Esophagus (tissue), 2 donors: ENCODE results near the gene CLCA4. TPM values are rescaled to one million over a fixed set of nuclear protein-coding genes. Genes with fewer than 3 reads are reported as not detected.

ENCODE experiments used
- H3K27ac ChIP-seq, 2 donors: one replicate each; pipeline ENCODE4 v1.5.1; 2013; ENCODE audit warnings: low read depth in 2 of 2, mild to moderate bottlenecking in 2 of 2, inconsistent platforms in 1 of 2, low read length in 1 of 2, moderate library complexity in 1 of 2
- H3K27me3 ChIP-seq, 2 donors: one replicate each; pipeline ENCODE4 v1.6.1; 2013; ENCODE audit warnings: low read length in 2 of 2, control low read depth in 1 of 2, mild to moderate bottlenecking in 1 of 2; ENCODE audit not compliant: insufficient read depth in 2 of 2, control insufficient read depth in 1 of 2
- H3K36me3 ChIP-seq, 2 donors: one replicate each; pipeline ENCODE4 v1.6.1; 2013; ENCODE audit warnings: low read length in 1 of 2; ENCODE audit not compliant: control insufficient read depth in 2 of 2, insufficient read depth in 2 of 2
- H3K4me1 ChIP-seq, 2 donors: one replicate each; pipeline ENCODE4 v1.6.1; 2013; ENCODE audit warnings: low read length in 1 of 2; ENCODE audit not compliant: control insufficient read depth in 2 of 2, insufficient read depth in 2 of 2
- H3K4me3 ChIP-seq, 2 donors: one replicate each; pipeline ENCODE4 v1.5.1; 2013; ENCODE audit warnings: low read length in 2 of 2, mild to moderate bottlenecking in 2 of 2, low read depth in 1 of 2, moderate library complexity in 1 of 2
- H3K9me3 ChIP-seq, 2 donors: one replicate each; pipeline ENCODE4 v1.6.1; 2013; ENCODE audit warnings: mild to moderate bottlenecking in 2 of 2, low read depth in 1 of 2, low read length in 1 of 2, moderate library complexity in 1 of 2; ENCODE audit not compliant: control insufficient read depth in 2 of 2, insufficient read depth in 1 of 2
- WGBS, 2 donors: extraction: QIAGEN DNeasy Blood & Tissue Kit; methylation state at CpG; one replicate each; pipeline ENCODE4 v1.1.7; 2013; 5-methylcytosine and 5-hydroxymethylcytosine counted together
- polyA plus RNA-seq, 2 donors: library from polyadenylated mRNA; stranded (reverse); fragments of 200-250 nt; gene quantifications; one replicate each; pipeline ENCODE4 v1.2.3, GENCODE V29; 2013
- donor health status: healthy with polysubstance abuse.
- donor health status: Bipolar disorder and iron deficiency.

Gene CLCA4
- polyA plus RNA-seq, 2 donors = 306 to 356 TPM

DNA sequence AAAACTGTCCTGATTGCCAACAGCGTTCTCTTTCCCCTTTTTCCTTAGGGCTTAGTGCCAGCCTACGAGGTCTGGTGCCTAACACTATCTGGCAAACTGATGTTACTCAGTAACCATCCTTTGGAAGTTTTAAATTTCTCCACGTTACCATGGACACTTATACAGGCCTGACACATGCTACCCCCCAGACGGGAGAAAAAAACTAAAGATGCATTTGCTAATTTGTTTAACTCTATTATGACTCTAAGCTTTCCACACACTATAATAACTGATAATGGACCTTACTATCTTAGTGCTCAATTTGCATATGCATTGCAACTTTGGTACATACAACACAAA lies 41.3 kb upstream of the CLCA4 start:
- Histone ChIP-seq H3K9me3 (no peaks in the 10 kb centered on the region), H3K36me3 (no peaks in the 10 kb centered on the region), H3K27me3 (no peaks in the 10 kb centered on the region), H3K4me1 (peaks cover 0 to 11% of the 10 kb centered on the region in 2 donors), H3K4me3 (no peak overlapping the region), H3K27ac (peak overlapping the region; percentile 81 to 88)
- WGBS, 2 donors = 34 to 52% methylated on average over 4 of the region's 4 CpGs

DNA sequence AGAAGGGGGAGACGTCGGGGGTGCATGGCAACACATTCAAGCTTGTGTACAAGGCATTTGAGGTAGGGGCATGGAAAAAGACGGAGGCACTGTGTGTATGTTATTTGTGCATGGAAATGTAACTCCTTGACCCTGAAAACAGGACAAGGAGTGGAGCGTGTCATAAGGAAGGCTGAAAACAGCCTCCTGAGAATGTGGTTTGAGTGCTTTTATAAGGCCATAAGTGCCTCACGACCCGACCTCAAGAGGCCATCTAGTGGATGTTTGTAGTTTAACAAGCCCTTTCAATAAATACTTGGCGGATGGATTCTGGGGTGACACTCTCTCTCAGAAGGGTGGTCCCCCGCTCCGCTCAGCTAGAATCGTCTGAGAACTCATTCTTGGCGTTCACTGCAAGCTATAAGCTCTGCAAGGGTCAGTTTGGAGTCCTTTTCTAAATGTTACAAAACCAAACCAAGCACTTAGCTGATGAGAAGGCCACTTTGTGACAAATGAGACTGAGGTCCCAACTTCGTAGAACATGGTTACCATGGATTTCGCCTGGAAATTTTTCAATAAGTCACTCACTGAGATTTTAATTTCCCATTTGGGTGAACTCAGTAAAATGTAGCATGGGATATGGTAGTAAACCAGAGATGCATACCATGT lies 38.8 kb upstream of the CLCA4 start:
- Histone ChIP-seq H3K27me3 (no peaks in the 10 kb centered on the region), H3K36me3 (no peaks in the 10 kb centered on the region), H3K27ac (no peak overlapping the region), H3K4me3 (no peak overlapping the region), H3K4me1 (peaks cover 0 to 11% of the 10 kb centered on the region in 2 donors), H3K9me3 (no peaks in the 10 kb centered on the region)
- WGBS, 2 donors = 58 to 64% methylated on average over 13 of the region's 13 CpGs

DNA sequence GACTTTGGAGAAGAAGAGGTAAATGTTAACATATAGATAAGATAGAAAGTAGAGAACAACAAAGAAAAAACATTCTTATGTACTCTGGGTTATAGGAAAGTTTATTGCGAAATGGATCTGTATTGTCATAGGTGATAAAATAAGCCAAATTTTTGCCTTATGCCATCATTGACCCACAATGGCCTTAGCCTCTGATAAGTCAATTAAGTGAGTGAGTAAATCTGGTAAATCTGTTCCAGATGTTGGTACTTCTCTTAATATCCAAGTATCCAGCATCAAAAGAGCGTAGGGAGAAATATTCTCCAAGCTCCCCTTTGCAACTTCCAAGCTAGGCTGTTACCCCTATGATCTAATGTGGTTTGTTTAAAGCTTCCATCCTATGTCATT lies 38.3 kb upstream of the CLCA4 start:
- H3K27me3 ChIP-seq = no peaks in the 10 kb centered on the region
- H3K4me3 ChIP-seq = no peak overlapping the region
- no peak overlapping the region for H3K27ac ChIP-seq
- WGBS, 2 donors = 87 to 90% methylated on average over 2 of the region's 2 CpGs
- H3K9me3 ChIP-seq = no peaks in the 10 kb centered on the region
- H3K4me1 ChIP-seq = peaks cover 0 to 8% of the 10 kb centered on the region in 2 donors
- H3K36me3 ChIP-seq = no peaks in the 10 kb centered on the region

DNA sequence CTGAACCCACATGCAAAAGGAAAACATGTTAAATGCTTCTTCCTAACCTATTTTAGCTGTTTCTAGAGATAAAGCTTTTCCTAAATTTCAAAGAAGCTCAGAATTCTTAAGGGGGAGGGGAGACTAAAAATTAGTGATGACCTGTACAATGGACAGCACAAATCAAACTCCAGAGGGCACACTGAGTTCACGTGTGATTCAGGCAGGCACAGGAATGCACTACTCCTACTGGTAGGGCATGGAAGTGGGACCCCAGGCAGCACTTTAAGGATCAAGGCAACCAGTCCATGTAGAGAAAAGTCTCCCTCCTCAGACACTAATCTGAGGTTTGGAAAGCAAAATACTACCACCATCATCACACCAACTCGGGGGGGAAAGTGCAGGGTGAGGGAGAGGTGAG lies 31.3 kb upstream of the CLCA4 start:
- Histone ChIP-seq H3K27me3 (no peaks in the 10 kb centered on the region), H3K4me1 (no peaks in the 10 kb centered on the region), H3K9me3 (no peaks in the 10 kb centered on the region), H3K4me3 (no peak overlapping the region), H3K27ac (peak overlapping the region in 1 of 2 donors; percentile 41), H3K36me3 (no peaks in the 10 kb centered on the region)
- 67 to 68% methylated on average over 2 of the region's 2 CpGs for WGBS, 2 donors

DNA sequence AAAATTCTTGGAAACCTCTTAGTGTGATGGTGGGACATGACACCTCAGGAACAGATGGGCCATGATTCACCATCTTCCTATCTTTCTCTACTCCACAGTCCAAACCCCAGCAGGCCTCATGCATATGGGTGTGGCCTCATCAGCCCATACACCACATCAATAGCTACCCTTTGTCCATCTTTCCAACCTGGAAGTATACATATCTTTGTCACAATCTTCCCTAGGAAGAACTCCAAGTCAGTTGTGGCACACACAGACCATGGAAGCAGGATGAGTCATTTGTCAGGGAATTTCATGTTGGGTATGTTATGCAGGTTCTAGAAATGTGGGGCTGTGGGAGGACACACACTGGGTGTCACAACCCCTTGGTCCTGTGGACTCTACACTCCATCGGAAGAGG lies 30.5 kb upstream of the CLCA4 start:
- 98 to 100% methylated on average over 1 of the region's 1 CpG for WGBS, 2 donors
- Histone ChIP-seq H3K36me3 (no peaks in the 10 kb centered on the region), H3K27ac (peak overlapping the region in 1 of 2 donors; percentile 71)

DNA sequence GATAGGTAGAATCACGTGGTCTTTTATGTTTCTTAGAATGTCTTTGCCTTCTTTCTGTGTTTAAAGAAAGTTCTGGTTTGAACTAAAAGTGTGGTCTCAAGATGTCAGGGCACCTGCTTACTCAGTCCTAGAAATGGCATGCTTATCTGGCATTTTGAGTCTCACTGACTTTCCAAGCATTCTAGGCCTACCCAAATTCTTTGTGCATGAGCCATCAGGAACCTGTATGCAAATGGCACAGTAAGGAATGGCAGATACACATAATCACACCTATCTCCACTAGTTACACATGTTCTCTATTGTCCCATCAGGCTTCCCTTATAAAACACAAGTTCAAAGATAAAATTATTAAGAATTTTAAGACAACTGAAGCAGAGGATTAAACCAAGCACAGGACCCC lies 29.5 kb upstream of the CLCA4 start:
- Histone ChIP-seq H3K27me3 (no peaks in the 10 kb centered on the region), H3K9me3 (no peaks in the 10 kb centered on the region), H3K27ac (peak overlapping the region; percentile 50 to 82), H3K4me3 (no peak overlapping the region), H3K4me1 (no peaks in the 10 kb centered on the region), H3K36me3 (no peaks in the 10 kb centered on the region)
- WGBS, 2 donors = 46 to 65% methylated on average over 1 of the region's 1 CpG

More for the DNA sequence above, 30.5 kb upstream of the CLCA4 start:
- no peaks in the 10 kb centered on the region for H3K4me1 ChIP-seq
- H3K27me3 ChIP-seq = no peaks in the 10 kb centered on the region
- no peaks in the 10 kb centered on the region for H3K9me3 ChIP-seq
- no peak overlapping the region for H3K4me3 ChIP-seq

DNA sequence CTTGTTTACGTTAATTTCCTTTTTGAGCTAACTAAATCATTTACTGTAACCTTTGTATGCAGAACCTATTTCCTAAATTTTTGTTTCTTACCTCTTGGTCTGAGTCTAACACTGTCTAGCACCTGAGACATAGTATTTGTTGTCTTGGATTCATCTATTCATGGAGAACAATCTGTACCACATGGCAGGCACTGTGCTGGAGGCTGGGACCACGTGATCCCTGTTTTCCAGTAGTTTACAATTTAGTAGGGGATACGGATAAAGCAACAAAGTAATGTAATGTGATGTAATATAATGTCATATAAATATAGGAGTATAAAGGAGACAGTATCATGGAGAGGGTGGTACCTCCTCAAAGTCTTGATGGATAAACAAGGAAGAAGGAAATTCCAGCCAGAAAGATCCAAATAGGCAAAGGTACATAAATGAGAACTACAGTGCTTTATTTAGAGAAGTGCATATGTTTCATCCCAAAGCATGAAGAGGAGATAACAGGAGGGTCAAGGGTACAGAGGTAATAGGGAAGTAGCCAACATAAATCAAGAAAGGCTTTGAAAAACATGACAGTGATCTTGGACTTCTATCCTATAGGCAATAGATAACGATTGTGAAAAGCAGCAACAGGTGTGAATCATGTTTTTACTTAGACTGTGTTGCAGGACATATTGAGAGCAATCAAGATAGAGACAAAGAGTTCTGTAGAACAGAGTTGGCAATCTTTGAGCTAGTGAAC lies 25.9 kb upstream of the CLCA4 start:
- Histone ChIP-seq H3K9me3 (peaks cover 0 to 5% of the 10 kb centered on the region in 2 donors), H3K4me3 (no peak overlapping the region), H3K4me1 (no peaks in the 10 kb centered on the region), H3K27ac (no peak overlapping the region), H3K36me3 (no peaks in the 10 kb centered on the region), H3K27me3 (no peaks in the 10 kb centered on the region)
- 80 to 82% methylated on average over 4 of the region's 4 CpGs for WGBS, 2 donors

DNA sequence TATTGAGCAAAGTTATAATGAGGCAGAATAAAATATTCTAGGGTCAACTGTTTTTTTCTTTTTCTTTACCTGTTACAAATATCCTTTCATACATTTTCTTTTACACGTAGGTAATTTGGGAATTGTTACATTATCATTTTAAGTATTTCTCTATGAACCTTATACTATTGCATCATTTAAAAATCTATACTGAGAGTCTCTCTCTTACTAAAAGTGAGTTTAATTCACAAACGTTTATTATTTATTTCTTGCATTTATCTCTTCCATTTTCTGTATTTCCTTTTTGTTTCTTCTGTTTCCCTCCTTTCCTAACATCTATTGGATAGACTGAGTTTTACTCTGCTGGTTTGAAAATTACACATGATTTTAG lies 25.4 kb upstream of the CLCA4 start:
- no peaks in the 10 kb centered on the region for H3K27me3 ChIP-seq
- 71% methylated on average over 2 of the region's 2 CpGs for WGBS, 2 donors
- H3K36me3 ChIP-seq = no peaks in the 10 kb centered on the region
- H3K4me3 ChIP-seq = no peak overlapping the region
- no peaks in the 10 kb centered on the region for H3K4me1 ChIP-seq
- H3K9me3 ChIP-seq = peaks cover 0 to 5% of the 10 kb centered on the region in 2 donors
- H3K27ac ChIP-seq = no peak overlapping the region

DNA sequence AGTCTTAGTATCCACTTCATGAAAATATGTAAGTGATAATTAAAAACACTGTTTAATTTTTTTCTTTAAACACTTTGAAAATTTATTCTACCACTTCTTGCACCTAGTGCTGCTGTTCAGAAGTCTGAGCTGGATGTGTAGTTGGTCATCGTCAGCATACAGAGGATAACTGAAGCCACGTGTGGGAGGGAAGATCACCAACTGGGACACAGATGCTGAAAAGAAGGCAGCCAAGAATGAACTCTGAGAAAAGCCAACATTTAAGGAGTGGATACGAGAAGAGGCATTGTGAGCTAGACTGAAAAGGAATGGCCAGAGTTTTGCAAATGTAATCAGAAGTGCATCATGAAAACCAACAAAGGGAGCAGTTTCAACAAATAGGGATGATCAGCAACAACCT lies 24.6 kb upstream of the CLCA4 start:
- peaks cover 0 to 5% of the 10 kb centered on the region in 2 donors for H3K9me3 ChIP-seq
- no peaks in the 10 kb centered on the region for H3K4me1 ChIP-seq
- H3K4me3 ChIP-seq = no peak overlapping the region
- H3K27ac ChIP-seq = no peak overlapping the region
- no peaks in the 10 kb centered on the region for H3K27me3 ChIP-seq
- WGBS, 2 donors = 70 to 74% methylated on average over 3 of the region's 3 CpGs
- H3K36me3 ChIP-seq = no peaks in the 10 kb centered on the region
